GM12878 (cell line): ENCODE results near the gene UBE3D. TPM values are rescaled to one million over a fixed set of nuclear protein-coding genes. Genes with fewer than 3 reads are reported as not detected.

Source experiments
- ATAC-seq: fragments of 200-7000 bp; cut with Tn5 transposase; 3 replicates; pipeline ENCODE4 v1.9.1; 2020; ENCODE audit warnings: mild to moderate bottlenecking, moderate library complexity
- BruUV-seq: library from RNA; stranded (reverse); fragments of 400-500 nt; replicated peaks from 2 replicates; lab custom pipeline; 2021; lab: Mats Ljungman, UMichigan
- CTCF ChIA-PET: fragments of 300-600 bp; sonication (Branson Sonifier 250); formaldehyde crosslinking; extraction: SDS; loops from one replicate; lab custom pipeline; 2021; ENCODE audit warnings: inconsistent platforms; lab: Yijun Ruan, JAX
- POLR2A ChIA-PET: fragments of 350-600 bp; formaldehyde crosslinking; extraction: SDS; loops from one replicate; lab custom pipeline; 2021; ENCODE audit warnings: inconsistent platforms; lab: Charles Lee
- RAD21 ChIA-PET: fragments of 300-600 bp; sonication (Branson Sonifier 250); formaldehyde crosslinking; loops from one replicate; lab custom pipeline; 2023; ENCODE audit warnings: antibody characterized with exemption; ENCODE audit not compliant: unreplicated experiment; lab: Charles Lee
- SMC1A ChIA-PET: fragments of 300-600 bp; sonication (Branson Sonifier 250); formaldehyde crosslinking; loops from one replicate; lab custom pipeline; 2023; ENCODE audit not compliant: unreplicated experiment, uncharacterized antibody; lab: Charles Lee
- DNase-seq: peaks from one replicate; pipeline ENCODE4 v3.0.0-alpha.2; 2011; ENCODE audit warnings: low read depth, low spot score
- FAIRE-seq: peaks from 3 replicates; lab custom pipeline; 2011; peaks lifted over from hg19 to GRCh38; lab: Jason Lieb, UNC
- H2AFZ ChIP-seq: 2 replicates; pipeline ENCODE4 v1.6.0; 2011; ENCODE audit warnings: low read depth, low read length, control low read depth; ENCODE audit not compliant: control insufficient read depth
- H3K27ac ChIP-seq: 2 replicates; pipeline ENCODE4 v1.5.1; 2011; ENCODE audit warnings: control low read depth; ENCODE audit not compliant: control insufficient read depth, insufficient read depth
- H3K27me3 ChIP-seq, 2 experiments: replicated peaks in 1 of 2; 2 replicates each; pipeline versions ENCODE4 v1.6.0 to v1.6.1; 2011; ENCODE audit warnings: low read length in 1 of 2; ENCODE audit not compliant: control insufficient read depth in 2 of 2, insufficient read depth in 2 of 2
- H3K36me3 ChIP-seq, 2 experiments: 2 replicates each; pipeline ENCODE4 v1.5.1; 2011; ENCODE audit warnings: low read length in 1 of 2; ENCODE audit not compliant: control insufficient read depth in 2 of 2, insufficient read depth in 2 of 2
- H3K4me1 ChIP-seq: 2 replicates; pipeline ENCODE4 v1.6.1; 2011; ENCODE audit warnings: mild to moderate bottlenecking, low read length, moderate library complexity, mixed read lengths; ENCODE audit not compliant: control insufficient read depth, insufficient read depth
- H3K4me2 ChIP-seq: 2 replicates; pipeline ENCODE4 v1.6.0; 2011; ENCODE audit warnings: control low read depth; ENCODE audit not compliant: control insufficient read depth, insufficient read depth
- H3K4me3 ChIP-seq: fragments of 200-600 bp; sonication (generic); 2 replicates; pipeline ENCODE4 v1.5.1; 2016
- H3K79me2 ChIP-seq: 2 replicates; pipeline ENCODE4 v1.6.0; 2011; ENCODE audit warnings: low read length; ENCODE audit not compliant: control insufficient read depth, insufficient read depth
- H3K9ac ChIP-seq: 2 replicates; pipeline ENCODE4 v1.8.0; 2011; ENCODE audit warnings: low read length, control low read depth, mixed read lengths; ENCODE audit not compliant: control insufficient read depth, insufficient read depth
- H3K9me3 ChIP-seq: replicated peaks from 3 replicates; pipeline ENCODE4 v1.5.1; 2011; ENCODE audit warnings: mild to moderate bottlenecking, low read length; ENCODE audit not compliant: control insufficient read depth, insufficient read depth
- H4K20me1 ChIP-seq: 2 replicates; pipeline ENCODE4 v1.6.0; 2011; ENCODE audit not compliant: control insufficient read depth, insufficient read depth
- CREM ChIP-seq: IDR thresholded peaks from 2 replicates; pipeline ENCODE4 v1.6.1; 2014; ENCODE audit warnings: antibody characterized with exemption, low read depth
- CTCF ChIP-seq, 3 experiments: IDR thresholded peaks in 2 of 3; conservative IDR thresholded peaks in 1 of 3; 2 replicates each; pipeline ENCODE4 v1.5.1; 2011; ENCODE audit warnings: low read depth in 3 of 3, low read length in 3 of 3, mild to moderate bottlenecking in 3 of 3, control low read depth in 2 of 3, moderate library complexity in 2 of 3, inconsistent platforms in 1 of 3, mixed read lengths in 1 of 3; ENCODE audit not compliant: control insufficient read depth in 2 of 3, insufficient read depth in 1 of 3; ENCODE audit errors: extremely low read depth in 1 of 3
- EP300 ChIP-seq, 2 experiments: fragments of 150-350 bp in 1 of 2; IDR thresholded peaks; 2 replicates each; pipeline ENCODE4 v1.6.1; 2011 to 2012; ENCODE audit warnings: low read depth in 2 of 2, low read length in 2 of 2, borderline replicate concordance in 1 of 2, improper control_type of control experiment in 1 of 2, inconsistent platforms in 1 of 2; ENCODE audit not compliant: control insufficient read depth in 1 of 2
- HDAC2 ChIP-seq: fragments of 200-600 bp; sonication (generic); IDR thresholded peaks from 2 replicates; pipeline ENCODE4 v1.6.1; 2017
- HDAC6 ChIP-seq: fragments of 200-600 bp; sonication (generic); IDR thresholded peaks from one replicate; pipeline ENCODE4 v1.8.0; 2017; ENCODE audit warnings: antibody characterized with exemption; ENCODE audit not compliant: unreplicated experiment
- HDGF ChIP-seq: fragments of 450-650 bp; IDR thresholded peaks from 2 replicates; pipeline ENCODE4 v1.6.1; 2016; ENCODE audit warnings: antibody characterized with exemption
- NFIC ChIP-seq: IDR thresholded peaks from 2 replicates; pipeline ENCODE4 v1.6.1; 2012; ENCODE audit warnings: low read depth, mild to moderate bottlenecking, inconsistent platforms, low read length, moderate library complexity
- RAD51 ChIP-seq: fragments of 450-650 bp; IDR thresholded peaks from 2 replicates; pipeline ENCODE4 v1.6.1; 2016; ENCODE audit warnings: moderate library complexity, mild to moderate bottlenecking, inconsistent platforms
- RFX5 ChIP-seq: IDR thresholded peaks from 2 replicates; pipeline ENCODE4 v1.6.1; 2011; ENCODE audit warnings: low read depth, low read length, improper control_type of control experiment
- TCF12 ChIP-seq: IDR thresholded peaks from 2 replicates; pipeline ENCODE4 v1.6.1; 2011; ENCODE audit warnings: low read depth, mild to moderate bottlenecking, low read length
- WGBS: methylation state at CpG from one replicate; pipeline ENCODE4 v1.1.6; 2016; ENCODE audit warnings: low lambda C conversion rate; ENCODE audit not compliant: insufficient replicate concordance, insufficient coverage; ENCODE audit errors: missing lambda C conversion rate; 5-methylcytosine and 5-hydroxymethylcytosine counted together
- in situ Hi-C: fragments of 300-500 bp; cut with MboI; formaldehyde crosslinking; loops from 9 replicates; pipeline ENCODE4 v1.14.3; 2018; ENCODE audit warnings: mixed read lengths
- intact Hi-C: fragments of 100-400 bp; cut with micrococcal nuclease; formaldehyde crosslinking; loops from one replicate; pipeline ENCODE4 v1.14.2; 2022; ENCODE audit not compliant: unreplicated experiment
- polyA plus RNA-seq, 11 experiments: library from polyadenylated mRNA; depleted of rRNA in 4 of 11; unstranded in 6 of 11; stranded (reverse) in 5 of 11; fragments of >200 nt; fragmentation: Nextera tagmentation in 4 of 11; fragmentation: Illumina TruSeq in 1 of 11; extraction: Ambion mirVana in 4 of 11; extraction: Trizol in 1 of 11; gene quantifications; 1 replicate in 1 of 11; 2 replicates in 10 of 11; pipeline versions ENCODE4 v1.2.1 to v1.2.3, GENCODE V29; 2011 to 2016; ENCODE audit warnings: inconsistent platforms in 2 of 11, missing spikeins in 2 of 11, low read depth in 1 of 11
- total RNA-seq, 4 experiments: library from RNA; depleted of rRNA in 3 of 4; stranded (reverse); fragments of >200 nt in 3 of 4; fragmentation: Illumina TruSeq in 1 of 4; extraction: Trizol in 1 of 4; gene quantifications; 2 replicates each; pipeline versions ENCODE4 v1.2.1 to v1.2.3, GENCODE V29; 2013 to 2021
- TF ChIP-seq, protein P1 (sequence below): fragments of 150-350 bp; IDR thresholded peaks from 2 replicates; pipeline ENCODE4 v1.6.1; 2014; ENCODE audit warnings: mild to moderate bottlenecking, low read depth, low read length

The UBE3D gene
- total and polyA plus RNA-seq, 10 of the 15 experiments (the other 5 are each of a cell fraction or from before 2014, with no cell fraction given): 4.3 to 9.0 (median 7.5) TPM

- H3K36me3 ChIP-seq: peaks cover 1 to 5% of the 10 kb centered on the region in 2 experiments; a peak in 2 of 4 replicates
- no peak for ATAC-seq
- ChIA-PET RAD21 (interaction anchor here (0.8 to 5.7 kb wide), 2 partner anchors 457 to 783 kb away, joined by 3 to 33 read pairs; no protein-coding TSS in a partner anchor), CTCF (interaction anchor here (0.7 to 6.8 kb wide), 12 partner anchors 12 to 858 kb away, joined by 3 to 98 read pairs (median 4); partner anchors contain the start of genes DOP1A and UBE3D), POLR2A (interaction anchor here (0.6 kb wide), 1 partner anchor 804 kb away, joined by 3 read pairs; no protein-coding TSS in a partner anchor), SMC1A (interaction anchor here (1.0 to 7.6 kb wide), 4 partner anchors 13 to 783 kb away, joined by 3 to 41 read pairs (median 16); partner anchors contain the start of genes DOP1A and UBE3D)
- no peaks in the 10 kb centered on the region for H3K4me1 ChIP-seq
- no TSS peak for BruUV-seq
- 81% methylated on average over 3 of the region's 3 CpGs for WGBS
- no peak for TF ChIP-seq RFX5
- H3K4me2 ChIP-seq: no peak overlapping the region
- H3K27me3 ChIP-seq: no peaks in the 10 kb centered on the region
- H3K4me3 ChIP-seq: no peak overlapping the region
- no peak for FAIRE-seq
- H3K27ac ChIP-seq: no peak overlapping the region
- intact Hi-C loops (loop anchor here (2.0 to 10.0 kb wide), 2 partner anchors 279 to 801 kb away; no protein-coding TSS in a partner anchor), in situ Hi-C loops (loop anchor here (10.0 kb wide), 1 partner anchor 439 kb away; no protein-coding TSS in a partner anchor)
- no peak overlapping the region for H2AFZ ChIP-seq
- no peaks in the 10 kb centered on the region for H3K79me2 ChIP-seq
- no peak for DNase-seq
- no peaks in the 10 kb centered on the region for H3K9me3 ChIP-seq
- H3K9ac ChIP-seq: no peak overlapping the region
- no peaks in the 10 kb centered on the region for H4K20me1 ChIP-seq
Measured at GRCh38 chr6:83053678-83054077, 12.0 kb downstream of the UBE3D start.

DNA sequence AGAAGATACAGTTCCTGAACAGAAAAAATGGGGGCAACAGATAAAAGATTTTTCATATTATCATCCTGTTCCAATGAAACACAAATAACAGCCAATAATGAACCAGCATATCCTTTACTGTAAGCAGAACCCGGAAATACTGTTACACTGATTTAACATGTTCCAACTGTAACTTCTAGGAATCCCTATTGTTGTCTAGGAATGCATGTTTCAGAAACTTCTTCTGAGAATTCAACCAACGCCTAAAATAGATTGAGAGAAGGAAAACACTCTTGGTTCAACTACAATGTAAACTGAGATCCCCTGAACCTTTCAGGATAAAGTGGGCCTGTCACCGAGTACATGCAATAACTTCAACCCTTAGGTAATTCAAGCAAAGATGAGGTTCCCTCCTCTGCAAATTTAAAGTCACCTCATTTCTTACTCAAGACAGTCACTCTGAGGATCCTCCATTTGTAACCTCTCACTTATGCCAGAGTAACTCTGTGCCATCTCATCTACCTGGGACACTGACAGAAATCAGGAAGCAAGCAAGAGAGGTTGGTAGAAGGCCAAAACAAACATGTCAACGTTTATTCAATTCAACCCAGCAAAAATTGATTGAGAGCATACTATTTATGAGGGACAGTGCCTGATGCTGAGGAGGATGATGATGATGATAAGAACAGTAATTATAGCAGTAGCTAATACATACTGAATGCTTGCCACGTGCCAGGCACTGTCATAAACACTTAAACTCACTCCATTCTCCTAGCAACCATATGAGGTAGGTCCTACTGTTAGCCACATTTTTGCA lies 14.1 kb downstream of the UBE3D start:
- DNase-seq: no peak
- ATAC-seq: no peak
- H3K27me3 ChIP-seq: no peaks in the 10 kb centered on the region
- H3K27ac ChIP-seq: no peak overlapping the region
- H3K79me2 ChIP-seq: no peaks in the 10 kb centered on the region
- POLR2A ChIA-PET: no interaction called here
- H3K4me2 ChIP-seq: no peak overlapping the region
- in situ Hi-C loops: loop anchor here (10.0 kb wide), 1 partner anchor 437 kb away; no protein-coding TSS in a partner anchor
- 68% methylated on average over 5 of the region's 5 CpGs for WGBS
- CTCF ChIA-PET: interaction anchor here (6.8 kb wide), 1 partner anchor 15 kb away, joined by 87 read pairs; the partner anchor contains the start of genes DOP1A and UBE3D
- RAD21 ChIA-PET: interaction anchor here (1.6 kb wide), 1 partner anchor 803 kb away, joined by 3 read pairs; no protein-coding TSS in a partner anchor
- H3K36me3 ChIP-seq: peaks cover 1 to 3% of the 10 kb centered on the region in 2 experiments; a peak in 2 of 4 replicates
- no peak overlapping the region for H3K4me3 ChIP-seq
- H4K20me1 ChIP-seq: no peaks in the 10 kb centered on the region
- SMC1A ChIA-PET: interaction anchor here (1.0 to 7.6 kb wide), 2 partner anchors 15 to 781 kb away, joined by 3 to 41 read pairs; partner anchors contain the start of genes DOP1A and UBE3D
- no peaks in the 10 kb centered on the region for H3K9me3 ChIP-seq
- FAIRE-seq: no peak
- intact Hi-C loops: loop anchor here (10.0 kb wide), 1 partner anchor 277 kb away; no protein-coding TSS in a partner anchor
- H2AFZ ChIP-seq: no peak overlapping the region
- no peak overlapping the region for H3K9ac ChIP-seq
- H3K4me1 ChIP-seq: no peaks in the 10 kb centered on the region
- BruUV-seq: no TSS peak
- TF ChIP-seq HDAC6: no peak
- TF ChIP-seq TCF12: no peak
- TF ChIP-seq CREM: no peak
- TF ChIP-seq HDGF: no peak
- TF ChIP-seq CTCF (IDR thresholded peaks at IDR 0.05 in 2 of 3, conservative IDR thresholded peaks at IDR 0.05 in 1 of 3; ENCODE audit: control insufficient read depth in 2 of 3, extremely low read depth in 1 of 3, insufficient read depth in 1 of 3, low read depth in 3 of 3, low read length in 3 of 3): no peak
- TF ChIP-seq, protein P1, sequence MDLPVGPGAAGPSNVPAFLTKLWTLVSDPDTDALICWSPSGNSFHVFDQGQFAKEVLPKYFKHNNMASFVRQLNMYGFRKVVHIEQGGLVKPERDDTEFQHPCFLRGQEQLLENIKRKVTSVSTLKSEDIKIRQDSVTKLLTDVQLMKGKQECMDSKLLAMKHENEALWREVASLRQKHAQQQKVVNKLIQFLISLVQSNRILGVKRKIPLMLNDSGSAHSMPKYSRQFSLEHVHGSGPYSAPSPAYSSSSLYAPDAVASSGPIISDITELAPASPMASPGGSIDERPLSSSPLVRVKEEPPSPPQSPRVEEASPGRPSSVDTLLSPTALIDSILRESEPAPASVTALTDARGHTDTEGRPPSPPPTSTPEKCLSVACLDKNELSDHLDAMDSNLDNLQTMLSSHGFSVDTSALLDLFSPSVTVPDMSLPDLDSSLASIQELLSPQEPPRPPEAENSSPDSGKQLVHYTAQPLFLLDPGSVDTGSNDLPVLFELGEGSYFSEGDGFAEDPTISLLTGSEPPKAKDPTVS: no peak
- TF ChIP-seq RAD51: no peak
- TF ChIP-seq HDAC2: no peak
- no peak for TF ChIP-seq EP300 (IDR thresholded peaks at IDR 0.05; ENCODE audit: borderline replicate concordance in 1 of 2, control insufficient read depth in 1 of 2, low read depth in 2 of 2, low read length in 2 of 2)
- TF ChIP-seq NFIC: no peak
